Keratinocyte (primary cell): ENCODE measurements around the gene FARP1. TPM values are rescaled to one million over a fixed set of nuclear protein-coding genes. Genes with fewer than 3 reads are reported as not detected.

Source experiments
- DNase-seq: peaks from one replicate; pipeline ENCODE4 v3.0.0-alpha.2; 2011; ENCODE audit warnings: low read depth, missing footprints, low spot score
- FAIRE-seq: peaks from 2 replicates; lab custom pipeline; 2011; peaks lifted over from hg19 to GRCh38; lab: Jason Lieb, UNC
- H2AFZ ChIP-seq: 2 replicates; pipeline ENCODE4 v1.6.0; 2012; ENCODE audit warnings: low read length, control low read depth, inconsistent platforms; ENCODE audit not compliant: control insufficient read depth
- H3K27ac ChIP-seq: 2 replicates; pipeline ENCODE4 v1.5.1; 2011; ENCODE audit warnings: low read length; ENCODE audit not compliant: control insufficient read depth, insufficient read depth
- H3K27me3 ChIP-seq: 3 replicates; pipeline ENCODE4 v1.6.0; 2011; ENCODE audit warnings: low read length; ENCODE audit not compliant: control insufficient read depth, insufficient read depth; ENCODE audit errors: extremely low read depth
- H3K36me3 ChIP-seq, 2 experiments: 2 replicates in 1 of 2; 3 replicates in 1 of 2; pipeline ENCODE4 v1.5.1; 2011; ENCODE audit warnings: low read length in 2 of 2, mild to moderate bottlenecking in 1 of 2; ENCODE audit not compliant: control insufficient read depth in 2 of 2, insufficient read depth in 2 of 2; ENCODE audit errors: extremely low read depth in 1 of 2
- H3K4me1 ChIP-seq: 3 replicates; pipeline ENCODE4 v1.5.1; 2011; ENCODE audit warnings: low read length; ENCODE audit not compliant: control insufficient read depth, insufficient read depth; ENCODE audit errors: extremely low read depth
- H3K4me2 ChIP-seq: 3 replicates; pipeline ENCODE4 v1.6.0; 2011; ENCODE audit warnings: low read depth, low read length; ENCODE audit not compliant: control insufficient read depth, insufficient read depth; ENCODE audit errors: extremely low read depth
- H3K4me3 ChIP-seq, 3 experiments: fragments of 200-600 bp in 1 of 3; sonication (generic) in 1 of 3; 2 replicates in 2 of 3; 3 replicates in 1 of 3; pipeline ENCODE4 v1.5.1; 2011 to 2016; ENCODE audit warnings: low read length in 3 of 3, mild to moderate bottlenecking in 3 of 3, control low read depth in 2 of 3, inconsistent platforms in 1 of 3, low read depth in 1 of 3, mixed read lengths in 1 of 3, mixed run types in 1 of 3, moderate library complexity in 1 of 3; ENCODE audit not compliant: control insufficient read depth in 2 of 3, insufficient read depth in 2 of 3; ENCODE audit errors: extremely low read depth in 1 of 3
- H3K79me2 ChIP-seq: 2 replicates; pipeline ENCODE4 v1.6.0; 2012; ENCODE audit warnings: low read length; ENCODE audit not compliant: control insufficient read depth, insufficient read depth
- H3K9ac ChIP-seq: 3 replicates; pipeline ENCODE4 v1.6.0; 2011; ENCODE audit warnings: low read length; ENCODE audit not compliant: control insufficient read depth, insufficient read depth; ENCODE audit errors: extremely low read depth
- H3K9me1 ChIP-seq: 3 replicates; pipeline ENCODE4 v1.6.0; 2011; ENCODE audit warnings: low read length; ENCODE audit not compliant: control insufficient read depth, insufficient read depth; ENCODE audit errors: extremely low read depth
- H3K9me3 ChIP-seq: 2 replicates; pipeline ENCODE4 v1.5.1; 2012; ENCODE audit warnings: low read depth, low read length; ENCODE audit not compliant: control insufficient read depth
- H4K20me1 ChIP-seq: 3 replicates; pipeline ENCODE4 v1.6.0; 2011; ENCODE audit warnings: low read length; ENCODE audit not compliant: control insufficient read depth, insufficient read depth; ENCODE audit errors: extremely low read depth
- EZH2 ChIP-seq: IDR thresholded peaks from one replicate; pipeline ENCODE4 v1.6.1; 2012; ENCODE audit warnings: inconsistent platforms, mild to moderate bottlenecking, low read length, moderate library complexity
- dilution Hi-C: fragments of 300-500 bp; cut with MboI; formaldehyde crosslinking; loops from one replicate; pipeline ENCODE4 v1.7.0; 2020; ENCODE audit warnings: low sequenced_read_pairs; ENCODE audit not compliant: extremely low pct_ligation_motif_present
- polyA plus RNA-seq, 5 experiments: library from polyadenylated mRNA; depleted of rRNA in 3 of 5; stranded (reverse) in 3 of 5; stranded (forward) in 1 of 5; unstranded in 1 of 5; fragments of >200 nt; gene quantifications; 1 replicate in 1 of 5; 2 replicates in 3 of 5; 3 replicates in 1 of 5; pipeline versions ENCODE4 v1.2.1 to v1.2.3, GENCODE V29; 2011 to 2012; ENCODE audit warnings: missing spikeins in 2 of 5, low read depth in 1 of 5, low replicate concordance in 1 of 5
- TF ChIP-seq, protein P1 (sequence below), 3 experiments: IDR thresholded peaks in 1 of 3; conservative IDR thresholded peaks in 1 of 3; optimal IDR thresholded peaks in 1 of 3; 2 replicates in 2 of 3; 3 replicates in 1 of 3; pipeline versions ENCODE3 to v1.5.1; 2011; ENCODE audit warnings: low read length in 3 of 3, mild to moderate bottlenecking in 3 of 3, moderate library complexity in 2 of 3, control low read depth in 1 of 3, inconsistent platforms in 1 of 3; ENCODE audit not compliant: insufficient read depth in 2 of 3; ENCODE audit errors: extremely low read depth in 1 of 3

The FARP1 gene
- polyA plus RNA-seq, 1 donor (not counting 4 experiments of a cell fraction or from before 2014, with no cell fraction given) = 10.3 TPM

GRCh38 chr13:98150832-98151479, 8.1 kb downstream of the FARP1 start:
- no peak for TF ChIP-seq EZH2
- Histone ChIP-seq H3K27ac (no peak overlapping the region), H3K36me3 (no peaks in the 10 kb centered on the region), H3K4me2 (no peak overlapping the region), H3K4me3 (no peak overlapping the region), H3K4me1 (no peaks in the 10 kb centered on the region), H3K9me1 (no peaks in the 10 kb centered on the region), H2AFZ (no peak overlapping the region), H4K20me1 (no peaks in the 10 kb centered on the region), H3K79me2 (peaks cover 4% of the 10 kb centered on the region), H3K27me3 (no peaks in the 10 kb centered on the region), H3K9me3 (no peaks in the 10 kb centered on the region), H3K9ac (no peak overlapping the region)
- no peak for FAIRE-seq
- no peak for DNase-seq
- dilution Hi-C loops = no loop called here

DNA sequence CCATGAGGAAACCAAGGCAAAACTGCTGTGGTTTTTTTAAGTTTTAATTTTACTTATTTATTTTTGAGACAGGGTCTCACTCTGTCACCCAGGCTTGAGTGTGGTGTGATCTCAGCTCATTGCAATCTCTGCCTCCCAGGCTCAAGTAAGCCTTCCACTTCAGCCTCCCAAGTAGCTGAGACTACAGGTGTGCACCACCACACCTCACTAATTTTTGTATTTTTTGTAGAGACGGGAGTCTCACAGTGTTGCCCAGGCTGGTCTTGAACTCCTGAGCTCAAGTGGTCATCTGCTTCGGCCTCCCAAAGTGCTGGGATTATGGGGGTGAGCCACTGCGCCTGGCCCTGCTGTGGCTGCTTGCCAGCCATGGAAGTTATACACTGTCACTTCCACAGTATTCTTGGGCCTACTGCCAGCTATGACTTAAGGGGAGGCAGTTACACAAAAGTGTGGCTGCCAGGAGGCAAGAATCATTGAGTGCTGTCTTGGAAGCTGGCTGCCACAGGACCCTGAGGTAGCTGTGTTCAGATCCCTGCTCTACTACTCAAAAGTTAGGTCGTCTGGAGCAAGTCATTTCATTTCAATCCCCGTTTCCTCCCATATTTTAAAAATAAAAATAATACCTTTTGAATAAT, 12.7 kb downstream of the FARP1 start:
- no peaks in the 10 kb centered on the region for H3K36me3 ChIP-seq
- no peak overlapping the region for H3K4me3 ChIP-seq
- TF ChIP-seq, protein P1, sequence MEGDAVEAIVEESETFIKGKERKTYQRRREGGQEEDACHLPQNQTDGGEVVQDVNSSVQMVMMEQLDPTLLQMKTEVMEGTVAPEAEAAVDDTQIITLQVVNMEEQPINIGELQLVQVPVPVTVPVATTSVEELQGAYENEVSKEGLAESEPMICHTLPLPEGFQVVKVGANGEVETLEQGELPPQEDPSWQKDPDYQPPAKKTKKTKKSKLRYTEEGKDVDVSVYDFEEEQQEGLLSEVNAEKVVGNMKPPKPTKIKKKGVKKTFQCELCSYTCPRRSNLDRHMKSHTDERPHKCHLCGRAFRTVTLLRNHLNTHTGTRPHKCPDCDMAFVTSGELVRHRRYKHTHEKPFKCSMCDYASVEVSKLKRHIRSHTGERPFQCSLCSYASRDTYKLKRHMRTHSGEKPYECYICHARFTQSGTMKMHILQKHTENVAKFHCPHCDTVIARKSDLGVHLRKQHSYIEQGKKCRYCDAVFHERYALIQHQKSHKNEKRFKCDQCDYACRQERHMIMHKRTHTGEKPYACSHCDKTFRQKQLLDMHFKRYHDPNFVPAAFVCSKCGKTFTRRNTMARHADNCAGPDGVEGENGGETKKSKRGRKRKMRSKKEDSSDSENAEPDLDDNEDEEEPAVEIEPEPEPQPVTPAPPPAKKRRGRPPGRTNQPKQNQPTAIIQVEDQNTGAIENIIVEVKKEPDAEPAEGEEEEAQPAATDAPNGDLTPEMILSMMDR (optimal IDR thresholded peaks at IDR 0.05 in 1 of 3, IDR thresholded peaks at IDR 0.05 in 1 of 3, conservative IDR thresholded peaks at IDR 0.05 in 1 of 3; ENCODE audit: extremely low read depth in 1 of 3, insufficient read depth in 2 of 3, low read length in 3 of 3) = no peak
- no peak for TF ChIP-seq EZH2
- no peak overlapping the region for H2AFZ ChIP-seq
- FAIRE-seq (no peak), DNase-seq (no peak)
- no peak overlapping the region for H3K9ac ChIP-seq
- H3K4me2 ChIP-seq = no peak overlapping the region
- H3K27ac ChIP-seq = no peak overlapping the region
- H3K9me1 ChIP-seq = no peaks in the 10 kb centered on the region
- dilution Hi-C loops = no loop called here
- no peaks in the 10 kb centered on the region for H3K9me3 ChIP-seq
- no peaks in the 10 kb centered on the region for H4K20me1 ChIP-seq
- no peaks in the 10 kb centered on the region for H3K27me3 ChIP-seq
- no peaks in the 10 kb centered on the region for H3K79me2 ChIP-seq
- no peaks in the 10 kb centered on the region for H3K4me1 ChIP-seq
